Measurements from ENCODE around the gene TRPC4AP.

Gene TRPC4AP

GRCh38 chr20:35042268-35042667 is 50.3 kb downstream of the TRPC4AP start:
- ChIA-PET POLR2A (no interaction called here), CTCF (interaction anchor here (1.1 kb wide), 1 partner anchor 167 kb away, joined by 7 read pairs; no protein-coding TSS in a partner anchor)
- DNase-seq (ENCODE audit: low read depth, low spot score), result no peak
- no peak for TF ChIP-seq CTCF (IDR thresholded peaks at IDR 0.05; ENCODE audit: insufficient read depth, low read length, missing control alignments)
- no peak overlapping the region for H3K4me3 ChIP-seq (ENCODE audit: low read depth, low read length)

- no peak for TF ChIP-seq CTCF (IDR thresholded peaks at IDR 0.05; ENCODE audit: insufficient read depth, low read length, missing control alignments)
- no peak for DNase-seq (ENCODE audit: low read depth, low spot score)
- ChIA-PET POLR2A (no interaction called here), CTCF (interaction anchor here (2.4 kb wide), 1 partner anchor 167 kb away, joined by 12 read pairs; the partner anchor contains the start of gene GGT7)
- no peak overlapping the region for H3K4me3 ChIP-seq (ENCODE audit: low read depth, low read length)
These were observed 52.0 kb downstream of the TRPC4AP start for GRCh38 chr20:35040646-35041045.

GRCh38 chr20:35039846-35040489 is 52.6 kb downstream of the TRPC4AP start:
- POLR2A ChIA-PET, result no interaction called here

GRCh38 chr20:35039146-35039545 is 53.5 kb downstream of the TRPC4AP start:
- DNase-seq (ENCODE audit: low read depth, low spot score), result no peak
- H3K4me3 ChIP-seq (ENCODE audit: low read depth, low read length), result no peak overlapping the region
- POLR2A ChIA-PET, result no interaction called here
- no peak for TF ChIP-seq CTCF (IDR thresholded peaks at IDR 0.05; ENCODE audit: insufficient read depth, low read length, missing control alignments)
- CTCF ChIA-PET, result interaction anchor here (0.6 to 2.4 kb wide), 5 partner anchors 26 to 170 kb away, joined by 3 to 12 read pairs (median 4); partner anchors contain the start of gene GGT7

More at GRCh38 chr20:35039846-35040489, 52.6 kb downstream of the TRPC4AP start:
- CTCF ChIA-PET, result interaction anchor here (0.9 to 2.4 kb wide), 3 partner anchors 56 to 169 kb away, joined by 3 to 12 read pairs (median 4); partner anchors contain the start of gene GGT7
- no peak for TF ChIP-seq CTCF (IDR thresholded peaks at IDR 0.05; ENCODE audit: insufficient read depth, low read length, missing control alignments)
- no peak overlapping the region for H3K4me3 ChIP-seq (ENCODE audit: low read depth, low read length)
- DNase-seq (ENCODE audit: low read depth, low spot score), result no peak

- ChIA-PET CTCF (interaction anchor here (1.2 to 1.5 kb wide), 3 partner anchors 15 to 175 kb away, joined by 3 to 5 read pairs (median 3); no protein-coding TSS in a partner anchor), POLR2A (interaction anchor here (1.3 kb wide), 1 partner anchor 78 kb away, joined by 3 read pairs; the partner anchor contains the start of genes GSS and MYH7B)
- TF ChIP-seq CTCF (IDR thresholded peaks at IDR 0.05; ENCODE audit: insufficient read depth, low read length, missing control alignments), result no peak
- H3K4me3 ChIP-seq (ENCODE audit: low read depth, low read length), result no peak overlapping the region
- DNase-seq (ENCODE audit: low read depth, low spot score), result no peak
These were observed 58.5 kb downstream of the TRPC4AP start for GRCh38 chr20:35034145-35034544.

GRCh38 chr20:35030136-35030535 is 62.5 kb downstream of the TRPC4AP start:
- TF ChIP-seq CTCF (IDR thresholded peaks at IDR 0.05; ENCODE audit: insufficient read depth, low read length, missing control alignments), result no peak
- CTCF ChIA-PET, result no interaction called here
- H3K4me3 ChIP-seq (ENCODE audit: low read depth, low read length), result no peak overlapping the region
- no peak for DNase-seq (ENCODE audit: low read depth, low spot score)
- POLR2A ChIA-PET, result no interaction called here
